ENCODE results near the gene TMEM141.
A peak's percentile ranks its signal among the peaks of the same experiment; 100 is the strongest.

- TF ChIP-seq POLR2A (IDR thresholded peaks at IDR 0.05; ENCODE audit: low read depth, low read length) (no peak), EZH2 (IDR thresholded peaks at IDR 0.05; ENCODE audit: borderline replicate concordance, low read depth, low read length, severe bottlenecking) (no peak), POLR2AphosphoS5 (IDR thresholded peaks at IDR 0.05; ENCODE audit: insufficient read depth, low read depth, low read length) (no peak)
- TF ChIP-seq, protein P1, sequence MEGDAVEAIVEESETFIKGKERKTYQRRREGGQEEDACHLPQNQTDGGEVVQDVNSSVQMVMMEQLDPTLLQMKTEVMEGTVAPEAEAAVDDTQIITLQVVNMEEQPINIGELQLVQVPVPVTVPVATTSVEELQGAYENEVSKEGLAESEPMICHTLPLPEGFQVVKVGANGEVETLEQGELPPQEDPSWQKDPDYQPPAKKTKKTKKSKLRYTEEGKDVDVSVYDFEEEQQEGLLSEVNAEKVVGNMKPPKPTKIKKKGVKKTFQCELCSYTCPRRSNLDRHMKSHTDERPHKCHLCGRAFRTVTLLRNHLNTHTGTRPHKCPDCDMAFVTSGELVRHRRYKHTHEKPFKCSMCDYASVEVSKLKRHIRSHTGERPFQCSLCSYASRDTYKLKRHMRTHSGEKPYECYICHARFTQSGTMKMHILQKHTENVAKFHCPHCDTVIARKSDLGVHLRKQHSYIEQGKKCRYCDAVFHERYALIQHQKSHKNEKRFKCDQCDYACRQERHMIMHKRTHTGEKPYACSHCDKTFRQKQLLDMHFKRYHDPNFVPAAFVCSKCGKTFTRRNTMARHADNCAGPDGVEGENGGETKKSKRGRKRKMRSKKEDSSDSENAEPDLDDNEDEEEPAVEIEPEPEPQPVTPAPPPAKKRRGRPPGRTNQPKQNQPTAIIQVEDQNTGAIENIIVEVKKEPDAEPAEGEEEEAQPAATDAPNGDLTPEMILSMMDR (IDR thresholded peaks at IDR 0.05; ENCODE audit: extremely low read depth in 1 of 2, insufficient read depth in 1 of 2, low read depth in 1 of 2, low read length in 2 of 2): peak; percentile 66 to 75
These were observed 3.3 kb upstream of the TMEM141 start for GRCh38 chr9:136787690-136788400.

Data from endothelial cell of umbilical vein (primary cell).